HepG2 (cell line): ENCODE data around the gene SLC35F6. TPM values are rescaled to one million over a fixed set of nuclear protein-coding genes. Genes with fewer than 3 reads are reported as not detected.

Experiments
- GABPB1 ChIP-seq: IDR thresholded peaks from 2 replicates; pipeline ENCODE4 v1.6.1; 2016; ENCODE audit warnings: mild to moderate bottlenecking, missing genetic modification reagents, moderate library complexity, missing compliant biosample characterization
- GPN1 ChIP-seq: sonication (generic); formaldehyde crosslinking; IDR thresholded peaks from 2 replicates; pipeline ENCODE4 v1.5.1; 2020; ENCODE audit warnings: missing genetic modification reagents, borderline replicate concordance
- HDAC6 ChIP-seq: fragments of 200-600 bp; sonication (generic); IDR thresholded peaks from 2 replicates; pipeline ENCODE4 v1.7.0; 2017; ENCODE audit warnings: mild to moderate bottlenecking, antibody characterized with exemption, low read length, low read depth
- MTF2 ChIP-seq: sonication (generic); formaldehyde crosslinking; IDR thresholded peaks from 2 replicates; pipeline ENCODE4 v1.5.0; 2020; ENCODE audit warnings: missing genetic modification reagents, borderline replicate concordance
- NFE2 ChIP-seq: sonication (generic); formaldehyde crosslinking; IDR thresholded peaks from 2 replicates; pipeline ENCODE4 v1.4.0; 2020; ENCODE audit warnings: missing genetic modification reagents
- RFX5 ChIP-seq: IDR thresholded peaks from 2 replicates; pipeline ENCODE4 v1.6.1; 2011; ENCODE audit warnings: low read depth, low read length, improper control_type of control experiment
- TGIF2 ChIP-seq: IDR thresholded peaks from 2 replicates; pipeline ENCODE4 v1.6.1; 2016; ENCODE audit warnings: control low read depth, missing compliant biosample characterization
- ZIK1 ChIP-seq: sonication (generic); formaldehyde crosslinking; IDR thresholded peaks from 2 replicates; pipeline ENCODE4 v1.5.0; 2020; ENCODE audit warnings: mild to moderate bottlenecking, low read depth, missing genetic modification reagents, borderline replicate concordance
- ZKSCAN8 ChIP-seq: IDR thresholded peaks from 2 replicates; pipeline ENCODE4 v1.6.1; 2016; ENCODE audit warnings: borderline replicate concordance, missing genetic modification reagents, missing compliant biosample characterization
- polyA plus RNA-seq, 8 experiments: library from polyadenylated mRNA; depleted of rRNA in 3 of 8; stranded (reverse) in 7 of 8; unstranded in 1 of 8; fragments of >200 nt; fragmentation: Illumina TruSeq in 4 of 8; extraction: Trizol in 4 of 8; gene quantifications; 2 replicates each; pipeline versions ENCODE4 v1.2.1 to v1.2.3, GENCODE V29; 2011 to 2016; ENCODE audit warnings: low read depth in 4 of 8, missing spikeins in 1 of 8, mixed read lengths in 1 of 8; ENCODE audit not compliant: insufficient read depth in 1 of 8
- total RNA-seq, 5 experiments: library from RNA; depleted of rRNA; stranded (reverse); fragments of >200 nt; fragmentation: Illumina TruSeq; extraction: Trizol; gene quantifications; 2 replicates each; pipeline ENCODE4 v1.2.3, GENCODE V29; 2016; ENCODE audit warnings: low read depth in 1 of 5
- TF ChIP-seq, protein P1 (sequence below): sonication (generic); formaldehyde crosslinking; IDR thresholded peaks from 2 replicates; pipeline ENCODE4 v1.8.1; 2023; ENCODE audit warnings: mild to moderate bottlenecking, inconsistent platforms, moderate library complexity, missing genetic modification reagents, borderline replicate concordance
- TF ChIP-seq, protein P2 (sequence below): fragments of 450-650 bp; IDR thresholded peaks from 2 replicates; pipeline ENCODE4 v1.6.1; 2017; ENCODE audit warnings: mild to moderate bottlenecking
- TF ChIP-seq, protein P3 (sequence below), 2 experiments: sonication (generic) in 1 of 2; formaldehyde crosslinking in 1 of 2; IDR thresholded peaks; 2 replicates each; pipeline versions ENCODE4 v1.6.1 to v1.9.0; 2014 to 2022; ENCODE audit warnings: antibody characterized with exemption in 1 of 2, borderline replicate concordance in 1 of 2, inconsistent platforms in 1 of 2, low read depth in 1 of 2, missing genetic modification reagents in 1 of 2
- TF ChIP-seq, protein P4 (sequence below): sonication (generic); formaldehyde crosslinking; IDR thresholded peaks from 2 replicates; pipeline ENCODE4 v1.5.0; 2020; ENCODE audit warnings: mild to moderate bottlenecking, missing genetic modification reagents, borderline replicate concordance

Gene SLC35F6
- total and polyA plus RNA-seq, 2 of the 13 experiments (the other 11 are each of a cell fraction or from before 2014, with no cell fraction given) = 15.2 to 21.2 TPM

- TF ChIP-seq, protein P1, sequence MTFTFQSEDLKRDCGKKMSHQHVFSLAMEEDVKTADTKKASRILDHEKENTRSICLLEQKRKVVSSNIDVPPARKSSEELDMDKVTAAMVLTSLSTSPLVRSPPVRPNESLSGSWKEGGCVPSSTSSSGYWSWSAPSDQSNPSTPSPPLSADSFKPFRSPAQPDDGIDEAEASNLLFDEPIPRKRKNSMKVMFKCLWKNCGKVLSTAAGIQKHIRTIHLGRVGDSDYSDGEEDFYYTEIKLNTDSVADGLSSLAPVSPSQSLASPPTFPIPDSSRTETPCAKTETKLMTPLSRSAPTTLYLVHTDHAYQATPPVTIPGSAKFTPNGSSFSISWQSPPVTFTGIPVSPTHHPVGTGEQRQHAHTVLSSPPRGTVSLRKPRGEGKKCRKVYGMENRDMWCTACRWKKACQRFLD (CRISPR knock-in tag) = no peak
- TF ChIP-seq, protein P2, sequence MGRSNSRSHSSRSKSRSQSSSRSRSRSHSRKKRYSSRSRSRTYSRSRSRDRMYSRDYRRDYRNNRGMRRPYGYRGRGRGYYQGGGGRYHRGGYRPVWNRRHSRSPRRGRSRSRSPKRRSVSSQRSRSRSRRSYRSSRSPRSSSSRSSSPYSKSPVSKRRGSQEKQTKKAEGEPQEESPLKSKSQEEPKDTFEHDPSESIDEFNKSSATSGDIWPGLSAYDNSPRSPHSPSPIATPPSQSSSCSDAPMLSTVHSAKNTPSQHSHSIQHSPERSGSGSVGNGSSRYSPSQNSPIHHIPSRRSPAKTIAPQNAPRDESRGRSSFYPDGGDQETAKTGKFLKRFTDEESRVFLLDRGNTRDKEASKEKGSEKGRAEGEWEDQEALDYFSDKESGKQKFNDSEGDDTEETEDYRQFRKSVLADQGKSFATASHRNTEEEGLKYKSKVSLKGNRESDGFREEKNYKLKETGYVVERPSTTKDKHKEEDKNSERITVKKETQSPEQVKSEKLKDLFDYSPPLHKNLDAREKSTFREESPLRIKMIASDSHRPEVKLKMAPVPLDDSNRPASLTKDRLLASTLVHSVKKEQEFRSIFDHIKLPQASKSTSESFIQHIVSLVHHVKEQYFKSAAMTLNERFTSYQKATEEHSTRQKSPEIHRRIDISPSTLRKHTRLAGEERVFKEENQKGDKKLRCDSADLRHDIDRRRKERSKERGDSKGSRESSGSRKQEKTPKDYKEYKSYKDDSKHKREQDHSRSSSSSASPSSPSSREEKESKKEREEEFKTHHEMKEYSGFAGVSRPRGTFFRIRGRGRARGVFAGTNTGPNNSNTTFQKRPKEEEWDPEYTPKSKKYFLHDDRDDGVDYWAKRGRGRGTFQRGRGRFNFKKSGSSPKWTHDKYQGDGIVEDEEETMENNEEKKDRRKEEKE = no peak
- TF ChIP-seq, protein P3, sequence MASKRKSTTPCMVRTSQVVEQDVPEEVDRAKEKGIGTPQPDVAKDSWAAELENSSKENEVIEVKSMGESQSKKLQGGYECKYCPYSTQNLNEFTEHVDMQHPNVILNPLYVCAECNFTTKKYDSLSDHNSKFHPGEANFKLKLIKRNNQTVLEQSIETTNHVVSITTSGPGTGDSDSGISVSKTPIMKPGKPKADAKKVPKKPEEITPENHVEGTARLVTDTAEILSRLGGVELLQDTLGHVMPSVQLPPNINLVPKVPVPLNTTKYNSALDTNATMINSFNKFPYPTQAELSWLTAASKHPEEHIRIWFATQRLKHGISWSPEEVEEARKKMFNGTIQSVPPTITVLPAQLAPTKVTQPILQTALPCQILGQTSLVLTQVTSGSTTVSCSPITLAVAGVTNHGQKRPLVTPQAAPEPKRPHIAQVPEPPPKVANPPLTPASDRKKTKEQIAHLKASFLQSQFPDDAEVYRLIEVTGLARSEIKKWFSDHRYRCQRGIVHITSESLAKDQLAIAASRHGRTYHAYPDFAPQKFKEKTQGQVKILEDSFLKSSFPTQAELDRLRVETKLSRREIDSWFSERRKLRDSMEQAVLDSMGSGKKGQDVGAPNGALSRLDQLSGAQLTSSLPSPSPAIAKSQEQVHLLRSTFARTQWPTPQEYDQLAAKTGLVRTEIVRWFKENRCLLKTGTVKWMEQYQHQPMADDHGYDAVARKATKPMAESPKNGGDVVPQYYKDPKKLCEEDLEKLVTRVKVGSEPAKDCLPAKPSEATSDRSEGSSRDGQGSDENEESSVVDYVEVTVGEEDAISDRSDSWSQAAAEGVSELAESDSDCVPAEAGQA (IDR thresholded peaks at IDR 0.05; ENCODE audit: low read depth) = no peak
- TF ChIP-seq, protein P3 (CRISPR knock-in tag; IDR thresholded peaks at IDR 0.05; ENCODE audit: borderline replicate concordance) = no peak
- TF ChIP-seq, protein P4, sequence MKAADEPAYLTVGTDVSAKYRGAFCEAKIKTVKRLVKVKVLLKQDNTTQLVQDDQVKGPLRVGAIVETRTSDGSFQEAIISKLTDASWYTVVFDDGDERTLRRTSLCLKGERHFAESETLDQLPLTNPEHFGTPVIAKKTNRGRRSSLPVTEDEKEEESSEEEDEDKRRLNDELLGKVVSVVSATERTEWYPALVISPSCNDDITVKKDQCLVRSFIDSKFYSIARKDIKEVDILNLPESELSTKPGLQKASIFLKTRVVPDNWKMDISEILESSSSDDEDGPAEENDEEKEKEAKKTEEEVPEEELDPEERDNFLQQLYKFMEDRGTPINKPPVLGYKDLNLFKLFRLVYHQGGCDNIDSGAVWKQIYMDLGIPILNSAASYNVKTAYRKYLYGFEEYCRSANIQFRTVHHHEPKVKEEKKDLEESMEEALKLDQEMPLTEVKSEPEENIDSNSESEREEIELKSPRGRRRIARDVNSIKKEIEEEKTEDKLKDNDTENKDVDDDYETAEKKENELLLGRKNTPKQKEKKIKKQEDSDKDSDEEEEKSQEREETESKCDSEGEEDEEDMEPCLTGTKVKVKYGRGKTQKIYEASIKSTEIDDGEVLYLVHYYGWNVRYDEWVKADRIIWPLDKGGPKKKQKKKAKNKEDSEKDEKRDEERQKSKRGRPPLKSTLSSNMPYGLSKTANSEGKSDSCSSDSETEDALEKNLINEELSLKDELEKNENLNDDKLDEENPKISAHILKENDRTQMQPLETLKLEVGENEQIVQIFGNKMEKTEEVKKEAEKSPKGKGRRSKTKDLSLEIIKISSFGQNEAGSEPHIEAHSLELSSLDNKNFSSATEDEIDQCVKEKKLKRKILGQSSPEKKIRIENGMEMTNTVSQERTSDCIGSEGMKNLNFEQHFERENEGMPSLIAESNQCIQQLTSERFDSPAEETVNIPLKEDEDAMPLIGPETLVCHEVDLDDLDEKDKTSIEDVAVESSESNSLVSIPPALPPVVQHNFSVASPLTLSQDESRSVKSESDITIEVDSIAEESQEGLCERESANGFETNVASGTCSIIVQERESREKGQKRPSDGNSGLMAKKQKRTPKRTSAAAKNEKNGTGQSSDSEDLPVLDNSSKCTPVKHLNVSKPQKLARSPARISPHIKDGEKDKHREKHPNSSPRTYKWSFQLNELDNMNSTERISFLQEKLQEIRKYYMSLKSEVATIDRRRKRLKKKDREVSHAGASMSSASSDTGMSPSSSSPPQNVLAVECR = no peak; the same call in 1 of the 2 replicates
- TF ChIP-seq ZIK1 (CRISPR knock-in tag) = no peak
- no peak for TF ChIP-seq ZKSCAN8 (CRISPR knock-in tag)
- TF ChIP-seq RFX5 = no peak
- no peak for TF ChIP-seq GPN1 (CRISPR knock-in tag)
- no peak for TF ChIP-seq HDAC6
- 0 out of 2 replicates have a peak, but pooled peaks have one; percentile 30 for TF ChIP-seq GABPB1 (CRISPR knock-in tag)
- TF ChIP-seq NFE2 (CRISPR knock-in tag) = no peak
- no peak for TF ChIP-seq MTF2 (CRISPR knock-in tag)
- no peak for TF ChIP-seq TGIF2 (CRISPR knock-in tag)
These were observed 42.7 kb upstream of the SLC35F6 start (continued) for GRCh38 chr2:26721115-26722032.
